ENCODE results near the gene GYPC.

GRCh38 chr2:126733795-126734194 is 77.8 kb downstream of the GYPC start:
- TF ChIP-seq CTCF (IDR thresholded peaks at IDR 0.05) (no peak), POLR2A (IDR thresholded peaks at IDR 0.05) (no peak)
